ENCODE measurements around the gene ZNF445.
"Not testable (repeated sequence)": the region's sequence is repeated elsewhere in the genome, so short reads cannot be mapped to it uniquely, and the experiment has no call there.

Gene ZNF445

GRCh38 chr3:44402548-44402947 lies 74.9 kb downstream of the ZNF445 start:
- CTCF ChIA-PET = no interaction called here
- TF ChIP-seq CTCF (IDR thresholded peaks at IDR 0.05; ENCODE audit: control extremely low read depth, extremely low read depth, low read depth, missing control alignments) = no peak

GRCh38 chr3:44400771-44401170 lies 76.7 kb downstream of the ZNF445 start:
- CTCF ChIA-PET = interaction anchor here (1.2 kb wide), 1 partner anchor 31 kb away, joined by 4 read pairs; no protein-coding TSS in a partner anchor
- DNase-seq (ENCODE audit: extremely low spot score) = no peak
- POLR2A ChIA-PET = no interaction called here
- TF ChIP-seq CTCF (IDR thresholded peaks at IDR 0.05; ENCODE audit: control extremely low read depth, extremely low read depth, low read depth, missing control alignments) = no peak

More at GRCh38 chr3:44402548-44402947, 74.9 kb downstream of the ZNF445 start:
- POLR2A ChIA-PET = no interaction called here
- no peak for DNase-seq (ENCODE audit: extremely low spot score)

- no peak for TF ChIP-seq CTCF (IDR thresholded peaks at IDR 0.05; ENCODE audit: control extremely low read depth, extremely low read depth, low read depth, missing control alignments)
- ChIA-PET POLR2A (no interaction called here), CTCF (no interaction called here)
- no peak for DNase-seq (ENCODE audit: extremely low spot score)
Observed at GRCh38 chr3:44398853-44399252, 78.6 kb downstream of the ZNF445 start.

- DNase-seq (ENCODE audit: extremely low spot score); POLR2A ChIA-PET; CTCF ChIA-PET: not testable (repeated sequence)
Observed at GRCh38 chr3:44398271-44398670, 79.2 kb downstream of the ZNF445 start.

- CTCF ChIA-PET = interaction anchor here (0.8 kb wide), 1 partner anchor 10 kb away, joined by 4 read pairs; no protein-coding TSS in a partner anchor
- no peak for TF ChIP-seq CTCF (IDR thresholded peaks at IDR 0.05; ENCODE audit: control extremely low read depth, extremely low read depth, low read depth, missing control alignments)
- POLR2A ChIA-PET = no interaction called here
- DNase-seq (ENCODE audit: extremely low spot score) = no peak
Observed at GRCh38 chr3:44396200-44397171, 81.0 kb downstream of the ZNF445 start.

GRCh38 chr3:44395714-44396113 lies 81.8 kb downstream of the ZNF445 start:
- TF ChIP-seq CTCF (IDR thresholded peaks at IDR 0.05; ENCODE audit: control extremely low read depth, extremely low read depth, low read depth, missing control alignments) = no peak
- POLR2A ChIA-PET = no interaction called here
- no peak for DNase-seq (ENCODE audit: extremely low spot score)
- CTCF ChIA-PET = no interaction called here

- no peak for TF ChIP-seq CTCF (IDR thresholded peaks at IDR 0.05; ENCODE audit: control extremely low read depth, extremely low read depth, low read depth, missing control alignments)
- no peak for DNase-seq (ENCODE audit: extremely low spot score)
- ChIA-PET CTCF (interaction anchor here (1.0 to 1.3 kb wide), 2 partner anchors 8 to 12 kb away, joined by 3 read pairs; no protein-coding TSS in a partner anchor), POLR2A (no interaction called here)
Observed at GRCh38 chr3:44392489-44392888, 85.0 kb downstream of the ZNF445 start.
